HepG2 (cell line): Measurements from ENCODE around the gene ITPRIP. TPM values are rescaled to one million over a fixed set of nuclear protein-coding genes. Genes with fewer than 3 reads are reported as not detected.

Experiments used
- BCLAF1 ChIP-seq: fragments of 450-650 bp; IDR thresholded peaks from 2 replicates; pipeline ENCODE4 v1.6.1; 2017; ENCODE audit warnings: mild to moderate bottlenecking
- SIN3B ChIP-seq: fragments of 150-350 bp; IDR thresholded peaks from 2 replicates; pipeline ENCODE4 v1.6.1; 2014; ENCODE audit warnings: low read length
- USF2 ChIP-seq, 2 experiments: sonication (generic) in 1 of 2; formaldehyde crosslinking in 1 of 2; IDR thresholded peaks; 2 replicates each; pipeline versions ENCODE4 v1.5.1 to v1.6.1; 2011 to 2020; ENCODE audit warnings: borderline replicate concordance in 1 of 2, low read depth in 1 of 2, low read length in 1 of 2, mild to moderate bottlenecking in 1 of 2, missing genetic modification reagents in 1 of 2, moderate library complexity in 1 of 2
- ZBTB44 ChIP-seq: sonication (generic); formaldehyde crosslinking; IDR thresholded peaks from 2 replicates; pipeline ENCODE4 v1.4.0; 2020; ENCODE audit warnings: missing genetic modification reagents
- ZNF468 ChIP-seq: sonication (generic); formaldehyde crosslinking; IDR thresholded peaks from 2 replicates; pipeline ENCODE4 v1.8.0; 2022; ENCODE audit warnings: mild to moderate bottlenecking, moderate library complexity, missing genetic modification reagents
- ZNF768 ChIP-seq: sonication (generic); formaldehyde crosslinking; IDR thresholded peaks from 2 replicates; pipeline ENCODE4 v1.4.0; 2020; ENCODE audit warnings: missing genetic modification reagents
- polyA plus RNA-seq, 8 experiments: library from polyadenylated mRNA; depleted of rRNA in 3 of 8; stranded (reverse) in 7 of 8; unstranded in 1 of 8; fragments of >200 nt; fragmentation: Illumina TruSeq in 4 of 8; extraction: Trizol in 4 of 8; gene quantifications; 2 replicates each; pipeline versions ENCODE4 v1.2.1 to v1.2.3, GENCODE V29; 2011 to 2016; ENCODE audit warnings: low read depth in 4 of 8, missing spikeins in 1 of 8, mixed read lengths in 1 of 8; ENCODE audit not compliant: insufficient read depth in 1 of 8
- total RNA-seq, 5 experiments: library from RNA; depleted of rRNA; stranded (reverse); fragments of >200 nt; fragmentation: Illumina TruSeq; extraction: Trizol; gene quantifications; 2 replicates each; pipeline ENCODE4 v1.2.3, GENCODE V29; 2016; ENCODE audit warnings: low read depth in 1 of 5

ITPRIP gene
- total and polyA plus RNA-seq, 2 of the 13 experiments (the other 11 are each of a cell fraction or from before 2014, with no cell fraction given): 1.00 to 2.8 TPM

GRCh38 chr10:104334965-104335650 is 3.2 kb downstream of the ITPRIP start (continued):
- TF ChIP-seq BCLAF1 (no peak), ZBTB44 (CRISPR knock-in tag) (no peak), USF2 (IDR thresholded peaks at IDR 0.05; ENCODE audit: low read depth, low read length) (no peak), USF2 (CRISPR knock-in tag; IDR thresholded peaks at IDR 0.05; ENCODE audit: borderline replicate concordance) (no peak), ZNF768 (CRISPR knock-in tag) (no peak), SIN3B (no peak), ZNF468 (CRISPR knock-in tag) (no peak)
